OCI-LY7 (cell line): ENCODE measurements around the gene COL5A2. TPM values are rescaled to one million over a fixed set of nuclear protein-coding genes. Genes with fewer than 3 reads are reported as not detected.

Experiments
- BruUV-seq: library from RNA; stranded (reverse); fragments of 400-500 nt; replicated peaks from 2 replicates; lab custom pipeline; 2021; lab: Mats Ljungman, UMichigan
- CTCF ChIA-PET: fragments of 300-600 bp; sonication (Branson Sonifier 250); formaldehyde crosslinking; loops from one replicate; lab custom pipeline; 2022; ENCODE audit warnings: antibody characterized with exemption; ENCODE audit not compliant: unreplicated experiment; lab: Charles Lee
- POLR2A ChIA-PET: fragments of 300-600 bp; sonication (Branson Sonifier 250); formaldehyde crosslinking; loops from one replicate; lab custom pipeline; 2022; ENCODE audit warnings: antibody characterized with exemption; lab: Charles Lee
- DNase-seq: peaks from one replicate; pipeline ENCODE4 v3.0.0-alpha.2; 2015; ENCODE audit warnings: low spot score
- H2AFZ ChIP-seq: fragments of 200-600 bp; sonication (generic), shearing (Covaris generic); 2 replicates; pipeline ENCODE4 v1.6.1; 2014; ENCODE audit warnings: mild to moderate bottlenecking, antibody characterized with exemption, low read length, moderate library complexity
- H3K27ac ChIP-seq: fragments of 200-600 bp; sonication (generic); 2 replicates; pipeline ENCODE4 v1.5.1; 2014; ENCODE audit warnings: mixed run types, low read depth, mild to moderate bottlenecking, moderate library complexity, low read length, inconsistent platforms; ENCODE audit not compliant: poor library complexity, severe bottlenecking
- H3K36me3 ChIP-seq: fragments of 200-600 bp; sonication (generic); 2 replicates; pipeline ENCODE4 v1.6.1; 2014; ENCODE audit warnings: mild to moderate bottlenecking, antibody characterized with exemption, low read length, moderate library complexity, mixed read lengths; ENCODE audit not compliant: insufficient read depth
- H3K4me1 ChIP-seq: fragments of 200-600 bp; sonication (generic); 2 replicates; pipeline ENCODE4 v1.5.1; 2014; ENCODE audit warnings: mild to moderate bottlenecking, low read length; ENCODE audit not compliant: insufficient read depth, poor library complexity, severe bottlenecking
- H3K4me2 ChIP-seq: fragments of 200-600 bp; sonication (generic); 2 replicates; pipeline ENCODE4 v1.6.1; 2014; ENCODE audit warnings: mild to moderate bottlenecking, low read length
- H3K4me3 ChIP-seq: fragments of 200-600 bp; sonication (generic); 2 replicates; pipeline ENCODE4 v1.5.1; 2014; ENCODE audit warnings: mild to moderate bottlenecking, low read depth, low read length; ENCODE audit not compliant: poor library complexity, severe bottlenecking
- H3K79me2 ChIP-seq: fragments of 200-600 bp; sonication (generic); 2 replicates; pipeline ENCODE4 v1.6.1; 2016; ENCODE audit warnings: low read depth, mild to moderate bottlenecking, low read length, moderate library complexity, mixed read lengths; ENCODE audit not compliant: insufficient read depth
- H3K9me2 ChIP-seq: fragments of 200-600 bp; sonication (generic); 2 replicates; pipeline ENCODE4 v1.6.1; 2016; ENCODE audit warnings: mild to moderate bottlenecking, low read length, mixed read lengths; ENCODE audit not compliant: insufficient read depth
- H3K9me3 ChIP-seq: fragments of 200-600 bp; sonication (generic); 2 replicates; pipeline ENCODE4 v1.6.1; 2014; ENCODE audit warnings: mild to moderate bottlenecking, mixed run types, low read length, mixed read lengths
- H4K20me1 ChIP-seq: fragments of 200-600 bp; sonication (generic); 2 replicates; pipeline ENCODE4 v1.6.1; 2014; ENCODE audit warnings: mild to moderate bottlenecking, antibody characterized with exemption, low read length, moderate library complexity, mixed read lengths; ENCODE audit not compliant: insufficient read depth
- EZH2phosphoT487 ChIP-seq: fragments of 200-600 bp; sonication (generic); IDR thresholded peaks from 2 replicates; pipeline ENCODE4 v1.6.1; 2018; ENCODE audit warnings: low read depth, borderline replicate concordance, mild to moderate bottlenecking, mixed run types, antibody characterized with exemption, low read length, moderate library complexity, mixed read lengths
- intact Hi-C: fragments of 100-400 bp; cut with micrococcal nuclease; formaldehyde crosslinking; loops from one replicate; pipeline ENCODE4 v1.10.0; 2022; ENCODE audit not compliant: unreplicated experiment
- total RNA-seq, 2 experiments: library from RNA; depleted of rRNA in 1 of 2; stranded (reverse); fragments of >200 nt in 1 of 2; shearing (Covaris generic) in 1 of 2; gene quantifications; 2 replicates each; pipeline ENCODE4 v1.2.3, GENCODE V29; 2014 to 2022
- TF ChIP-seq, protein P1 (sequence below): fragments of 200-600 bp; sonication (generic); conservative IDR thresholded peaks from 2 replicates; pipeline ENCODE4 v1.5.1; 2014; ENCODE audit warnings: mild to moderate bottlenecking, antibody characterized with exemption, low read length, moderate library complexity, mixed read lengths

Gene COL5A2
- total RNA-seq, 2 experiments from 2014 or later = 0.50 to 0.61 TPM

DNA sequence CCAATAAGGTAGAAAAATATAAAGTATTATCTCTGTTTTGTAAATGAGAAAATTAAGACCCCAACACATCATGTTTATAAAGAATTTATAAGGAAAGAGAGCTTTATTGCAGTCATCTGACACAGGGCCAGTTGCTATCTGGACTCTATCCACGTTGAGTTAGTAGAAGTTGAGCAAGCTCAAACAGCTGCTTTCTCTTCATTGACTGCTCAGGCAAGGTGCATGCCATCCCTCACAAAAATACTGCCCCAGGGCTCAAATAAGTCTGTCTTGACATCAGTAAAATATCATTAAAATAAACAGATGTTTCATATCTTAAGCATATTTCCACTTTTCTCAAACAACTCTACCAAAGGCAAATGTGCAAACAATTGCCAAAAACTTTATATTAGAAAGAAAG lies 14.8 kb downstream of the COL5A2 start:
- H3K9me3 ChIP-seq = no peaks in the 10 kb centered on the region
- no peaks in the 10 kb centered on the region for H3K4me1 ChIP-seq
- TF ChIP-seq EZH2phosphoT487 = no peak
- TF ChIP-seq, protein P1, sequence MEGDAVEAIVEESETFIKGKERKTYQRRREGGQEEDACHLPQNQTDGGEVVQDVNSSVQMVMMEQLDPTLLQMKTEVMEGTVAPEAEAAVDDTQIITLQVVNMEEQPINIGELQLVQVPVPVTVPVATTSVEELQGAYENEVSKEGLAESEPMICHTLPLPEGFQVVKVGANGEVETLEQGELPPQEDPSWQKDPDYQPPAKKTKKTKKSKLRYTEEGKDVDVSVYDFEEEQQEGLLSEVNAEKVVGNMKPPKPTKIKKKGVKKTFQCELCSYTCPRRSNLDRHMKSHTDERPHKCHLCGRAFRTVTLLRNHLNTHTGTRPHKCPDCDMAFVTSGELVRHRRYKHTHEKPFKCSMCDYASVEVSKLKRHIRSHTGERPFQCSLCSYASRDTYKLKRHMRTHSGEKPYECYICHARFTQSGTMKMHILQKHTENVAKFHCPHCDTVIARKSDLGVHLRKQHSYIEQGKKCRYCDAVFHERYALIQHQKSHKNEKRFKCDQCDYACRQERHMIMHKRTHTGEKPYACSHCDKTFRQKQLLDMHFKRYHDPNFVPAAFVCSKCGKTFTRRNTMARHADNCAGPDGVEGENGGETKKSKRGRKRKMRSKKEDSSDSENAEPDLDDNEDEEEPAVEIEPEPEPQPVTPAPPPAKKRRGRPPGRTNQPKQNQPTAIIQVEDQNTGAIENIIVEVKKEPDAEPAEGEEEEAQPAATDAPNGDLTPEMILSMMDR = no peak
- no peaks in the 10 kb centered on the region for H3K79me2 ChIP-seq
- BruUV-seq = no TSS peak
- H3K9me2 ChIP-seq = no peaks in the 10 kb centered on the region
- DNase-seq = no peak
- intact Hi-C loops = no loop called here
- H4K20me1 ChIP-seq = no peaks in the 10 kb centered on the region
- no peak overlapping the region for H3K27ac ChIP-seq
- H3K36me3 ChIP-seq = no peaks in the 10 kb centered on the region
- ChIA-PET POLR2A (no interaction called here), CTCF (no interaction called here)
- H2AFZ ChIP-seq = no peak overlapping the region
- no peak overlapping the region for H3K4me3 ChIP-seq
- no peak overlapping the region for H3K4me2 ChIP-seq

DNA sequence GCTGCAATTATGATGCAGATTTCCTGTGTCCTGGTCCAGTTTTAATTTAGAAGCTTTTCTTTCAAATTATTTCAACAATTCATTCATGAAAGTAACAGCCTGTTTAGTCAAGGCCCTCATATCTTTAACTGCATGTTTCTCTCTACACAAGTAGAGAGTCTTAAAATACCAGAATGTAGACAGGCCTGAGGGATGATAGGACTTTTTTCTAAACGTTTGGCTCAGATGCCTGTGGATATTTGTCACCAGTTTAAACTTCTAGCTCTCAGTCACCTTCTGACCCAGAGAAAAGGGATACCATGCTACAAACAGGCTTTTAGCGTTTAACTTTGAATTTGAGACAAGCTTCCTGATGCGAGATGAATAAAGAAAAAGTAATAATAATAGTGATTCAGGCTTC lies 15.7 kb downstream of the COL5A2 start:
- BruUV-seq = no TSS peak

DNA sequence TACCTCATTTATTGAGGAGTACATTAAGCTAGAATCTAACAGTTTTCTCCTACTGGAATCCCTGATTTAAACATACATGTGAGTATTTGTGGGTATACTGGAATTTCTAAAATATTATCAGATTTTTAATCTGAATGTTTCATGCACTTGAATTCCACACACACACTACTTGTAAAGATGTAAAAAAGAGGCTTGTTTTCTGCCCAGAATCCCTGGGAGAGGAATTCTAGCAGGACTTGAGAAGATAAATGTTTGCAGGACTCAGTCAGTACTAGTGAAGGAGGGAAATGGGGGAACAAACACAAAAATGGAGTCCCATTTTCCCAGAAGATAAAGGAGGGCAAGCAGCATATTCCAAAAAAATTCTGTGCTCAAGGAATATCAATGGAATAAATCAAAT lies 17.0 kb downstream of the COL5A2 start:
- H3K4me2 ChIP-seq = no peak overlapping the region
- H4K20me1 ChIP-seq = no peaks in the 10 kb centered on the region
- no peaks in the 10 kb centered on the region for H3K36me3 ChIP-seq
- H3K79me2 ChIP-seq = no peaks in the 10 kb centered on the region
- H3K27ac ChIP-seq = no peak overlapping the region
- intact Hi-C loops = no loop called here
- H3K9me3 ChIP-seq = no peaks in the 10 kb centered on the region
- H2AFZ ChIP-seq = no peak overlapping the region
- no peak overlapping the region for H3K4me3 ChIP-seq
- H3K9me2 ChIP-seq = no peaks in the 10 kb centered on the region
- no peak for DNase-seq
- CTCF ChIA-PET = no interaction called here
- no TSS peak for BruUV-seq
- no peak for TF ChIP-seq EZH2phosphoT487
- TF ChIP-seq, protein P1 = no peak
- POLR2A ChIA-PET = no interaction called here
- H3K4me1 ChIP-seq = no peaks in the 10 kb centered on the region

More for the DNA sequence above, 15.7 kb downstream of the COL5A2 start:
- Histone ChIP-seq H3K27ac (no peak overlapping the region), H3K79me2 (no peaks in the 10 kb centered on the region), H2AFZ (no peak overlapping the region), H3K9me3 (no peaks in the 10 kb centered on the region), H3K4me3 (no peak overlapping the region), H3K36me3 (no peaks in the 10 kb centered on the region), H3K4me2 (no peak overlapping the region), H3K4me1 (no peaks in the 10 kb centered on the region), H3K9me2 (no peaks in the 10 kb centered on the region), H4K20me1 (no peaks in the 10 kb centered on the region)
- CTCF ChIA-PET = no interaction called here
- TF ChIP-seq, protein P1 = no peak
- no peak for TF ChIP-seq EZH2phosphoT487
- DNase-seq = no peak
- intact Hi-C loops = no loop called here
- POLR2A ChIA-PET = interaction anchor here (0.6 kb wide), 1 partner anchor 40 kb away, joined by 3 read pairs; no protein-coding TSS in a partner anchor
